Endodermal cell (in vitro differentiated cells): ENCODE measurements around the gene RAB31. TPM values are rescaled to one million over a fixed set of nuclear protein-coding genes. Genes with fewer than 3 reads are reported as not detected.

Experiments
- DNase-seq: peaks from one replicate; pipeline ENCODE4 v3.0.0-alpha.2; 2017
- H3K27ac ChIP-seq: 2 replicates; pipeline ENCODE4 v1.5.1; 2013; ENCODE audit warnings: mild to moderate bottlenecking, low read depth, low read length, moderate library complexity
- H3K27me3 ChIP-seq: 2 replicates; pipeline ENCODE4 v1.6.1; 2013; ENCODE audit warnings: mild to moderate bottlenecking, low read length, moderate library complexity; ENCODE audit not compliant: insufficient read depth, control insufficient read depth, poor library complexity, severe bottlenecking
- H3K36me3 ChIP-seq: 2 replicates; pipeline ENCODE4 v1.7.0; 2013; ENCODE audit warnings: mild to moderate bottlenecking, low read length, moderate library complexity; ENCODE audit not compliant: control insufficient read depth, insufficient read depth
- H3K4me1 ChIP-seq: one replicate; pipeline ENCODE4 v1.7.0; 2013; ENCODE audit warnings: low read length; ENCODE audit not compliant: control insufficient read depth, insufficient read depth
- H3K4me3 ChIP-seq: 2 replicates; pipeline ENCODE4 v1.5.1; 2013; ENCODE audit warnings: mild to moderate bottlenecking, low read length, moderate library complexity
- H3K9ac ChIP-seq: 2 replicates; pipeline ENCODE4 v1.6.1; 2013; ENCODE audit warnings: mild to moderate bottlenecking, low read length, moderate library complexity; ENCODE audit not compliant: poor library complexity, severe bottlenecking; ENCODE audit errors: extremely low read depth
- H3K9me3 ChIP-seq: 2 replicates; pipeline ENCODE4 v1.6.1; 2013; ENCODE audit warnings: mild to moderate bottlenecking, low read length, moderate library complexity; ENCODE audit not compliant: control insufficient read depth
- H3K27ac Mint-ChIP-seq: 2 replicates; pipeline ENCODE4 v1.8.0; 2020; ENCODE audit warnings: mixed read lengths
- H3K27me3 Mint-ChIP-seq: 2 replicates; pipeline ENCODE4 v1.8.0; 2021; ENCODE audit warnings: mild to moderate bottlenecking, mixed read lengths; ENCODE audit not compliant: insufficient read depth
- H3K36me3 Mint-ChIP-seq: 2 replicates; pipeline ENCODE4 v1.8.0; 2020; ENCODE audit warnings: low read depth, mixed read lengths
- H3K4me1 Mint-ChIP-seq: 2 replicates; pipeline ENCODE4 v1.8.0; 2020; ENCODE audit warnings: mixed read lengths
- H3K4me3 Mint-ChIP-seq: 2 replicates; pipeline ENCODE4 v1.8.0; 2020; ENCODE audit warnings: mild to moderate bottlenecking, moderate library complexity, mixed read lengths
- H3K9me3 Mint-ChIP-seq: 2 replicates; pipeline ENCODE4 v1.8.0; 2020; ENCODE audit warnings: mild to moderate bottlenecking, mixed read lengths
- CTCF ChIP-seq: fragments of 200-600 bp; sonication (generic); conservative IDR thresholded peaks from 2 replicates; pipeline ENCODE4 v1.5.0; 2021; ENCODE audit warnings: antibody characterized with exemption, mild to moderate bottlenecking
- WGBS, 2 experiments: methylation state at CpG; one replicate each; pipeline versions ENCODE4 v1.1.5 to v1.1.7; 2013; ENCODE audit warnings: missing lambda C conversion rate in 2 of 2, mixed read lengths in 1 of 2; ENCODE audit not compliant: insufficient coverage in 1 of 2, insufficient read length in 1 of 2; 5-methylcytosine and 5-hydroxymethylcytosine counted together
- total RNA-seq, 2 donors: library from RNA; stranded (reverse); fragmentation: NEBNext Ultra II Directional in 1 of 2; extraction: Animal tissue kit (Norgen Biotek cat#: 25700) in 1 of 2; gene quantifications; 2 replicates in 1 of 2; 3 replicates in 1 of 2; pipeline ENCODE4 v1.2.1, GENCODE V29; 2021

RAB31 gene
- total RNA-seq, 2 donors from 2014 or later, result 11.7 to 20.3 TPM

- Histone ChIP-seq H3K4me1 (peaks cover 3% of the 10 kb centered on the region), H3K9ac (no peak overlapping the region), H3K4me3 (no peak overlapping the region), H3K36me3 (no peaks in the 10 kb centered on the region), H3K9me3 (no peaks in the 10 kb centered on the region), H3K27ac (no peak overlapping the region), H3K27me3 (no peaks in the 10 kb centered on the region)
- peak; percentile 19 for DNase-seq
- H3K36me3 Mint-ChIP-seq, result no peaks in the 10 kb centered on the region
- H3K27me3 Mint-ChIP-seq, result no peaks in the 10 kb centered on the region
- peaks cover 10% of the 10 kb centered on the region for H3K4me1 Mint-ChIP-seq
- no peak overlapping the region for H3K27ac Mint-ChIP-seq
- no peak overlapping the region for H3K4me3 Mint-ChIP-seq
- peaks cover 10% of the 10 kb centered on the region for H3K9me3 Mint-ChIP-seq
- no peak for TF ChIP-seq CTCF
- WGBS, 2 experiments, result 94 to 96% methylated on average over 3 to 5 of the region's 5 CpGs
Measured at GRCh38 chr18:9762526-9762925, 54.4 kb downstream of the RAB31 start.

- peaks cover 10% of the 10 kb centered on the region for H3K9me3 Mint-ChIP-seq
- no peak overlapping the region for H3K4me3 Mint-ChIP-seq
- DNase-seq, result no peak
- H3K4me3 ChIP-seq, result no peak overlapping the region
- peaks cover 10% of the 10 kb centered on the region for H3K4me1 Mint-ChIP-seq
- no peaks in the 10 kb centered on the region for H3K27me3 ChIP-seq
- WGBS, 2 experiments, result 91 to 95% methylated on average over 2 to 3 of the region's 5 CpGs
- H3K27ac ChIP-seq, result no peak overlapping the region
- TF ChIP-seq CTCF, result no peak
- peaks cover 3% of the 10 kb centered on the region for H3K4me1 ChIP-seq
- no peaks in the 10 kb centered on the region for H3K36me3 Mint-ChIP-seq
- no peaks in the 10 kb centered on the region for H3K27me3 Mint-ChIP-seq
- H3K9me3 ChIP-seq, result no peaks in the 10 kb centered on the region
- H3K36me3 ChIP-seq, result no peaks in the 10 kb centered on the region
- H3K27ac Mint-ChIP-seq, result no peak overlapping the region
- H3K9ac ChIP-seq, result no peak overlapping the region
Measured at GRCh38 chr18:9763157-9763556, 55.1 kb downstream of the RAB31 start.

- Histone ChIP-seq H3K27ac (no peak overlapping the region), H3K9ac (no peak overlapping the region), H3K27me3 (no peaks in the 10 kb centered on the region), H3K36me3 (no peaks in the 10 kb centered on the region), H3K4me1 (peaks cover 3% of the 10 kb centered on the region), H3K4me3 (no peak overlapping the region), H3K9me3 (no peaks in the 10 kb centered on the region)
- H3K4me1 Mint-ChIP-seq, result peaks cover 10% of the 10 kb centered on the region
- H3K27ac Mint-ChIP-seq, result no peak overlapping the region
- 92 to 96% methylated on average over 7 of the region's 7 CpGs for WGBS, 2 experiments
- H3K27me3 Mint-ChIP-seq, result no peaks in the 10 kb centered on the region
- TF ChIP-seq CTCF, result no peak
- H3K36me3 Mint-ChIP-seq, result no peaks in the 10 kb centered on the region
- peak; percentile 2 for DNase-seq
- H3K9me3 Mint-ChIP-seq, result peaks cover 11% of the 10 kb centered on the region
- no peak overlapping the region for H3K4me3 Mint-ChIP-seq
Measured at GRCh38 chr18:9764011-9764481, 55.9 kb downstream of the RAB31 start.
